ENCODE results near the gene AFAP1. TPM values are rescaled to one million over a fixed set of nuclear protein-coding genes. Genes with fewer than 3 reads are reported as not detected.

Gene AFAP1
- total and polyA plus RNA-seq, 2 experiments from 2014 or later: 10.5 to 31.9 TPM

DNA sequence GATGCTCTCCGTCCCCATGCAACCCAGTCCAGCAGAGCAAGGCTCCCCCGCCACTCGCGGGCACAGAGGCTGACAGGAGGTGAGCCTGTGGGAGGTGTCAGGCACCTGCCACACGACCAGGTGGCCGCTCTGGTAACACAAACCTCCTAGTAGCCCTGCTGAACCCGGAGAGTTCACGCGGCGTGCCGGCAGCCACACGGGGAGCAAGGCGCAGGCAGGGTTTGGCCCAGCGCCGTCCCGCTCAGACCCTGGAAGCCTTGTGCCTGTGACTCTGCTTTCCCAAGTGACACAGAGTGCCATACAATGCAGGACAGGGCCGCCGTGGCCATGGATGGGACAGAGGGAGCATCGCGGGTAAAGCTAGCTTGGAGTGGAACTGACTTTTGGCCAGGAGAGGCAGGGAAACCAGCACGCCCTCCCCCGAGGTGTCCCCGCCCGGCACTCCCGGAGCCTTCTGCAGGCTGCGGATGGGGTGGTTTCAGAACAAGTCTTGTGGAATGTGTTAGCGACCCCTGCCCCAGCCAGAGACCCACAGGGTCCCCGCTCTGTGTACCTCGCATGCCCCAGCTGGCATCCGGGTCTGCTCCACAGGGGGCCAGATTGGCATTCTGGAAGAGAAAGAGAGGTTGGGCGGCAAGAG, 44.7 kb upstream of the AFAP1 start:
- Histone ChIP-seq H3K9me3 (ENCODE audit: low read depth) (no peaks in the 10 kb centered on the region), H3K27me3 (no peaks in the 10 kb centered on the region), H3K4me3 (no peak overlapping the region), H3K36me3 (no peaks in the 10 kb centered on the region), H3K27ac (no peak overlapping the region), H3K4me1 (ENCODE audit: low read depth) (peaks cover 10% of the 10 kb centered on the region)
- DNase-seq (ENCODE audit: low read depth in 1 of 2, low spot score in 1 of 2): no peak
- TF ChIP-seq, protein P1, sequence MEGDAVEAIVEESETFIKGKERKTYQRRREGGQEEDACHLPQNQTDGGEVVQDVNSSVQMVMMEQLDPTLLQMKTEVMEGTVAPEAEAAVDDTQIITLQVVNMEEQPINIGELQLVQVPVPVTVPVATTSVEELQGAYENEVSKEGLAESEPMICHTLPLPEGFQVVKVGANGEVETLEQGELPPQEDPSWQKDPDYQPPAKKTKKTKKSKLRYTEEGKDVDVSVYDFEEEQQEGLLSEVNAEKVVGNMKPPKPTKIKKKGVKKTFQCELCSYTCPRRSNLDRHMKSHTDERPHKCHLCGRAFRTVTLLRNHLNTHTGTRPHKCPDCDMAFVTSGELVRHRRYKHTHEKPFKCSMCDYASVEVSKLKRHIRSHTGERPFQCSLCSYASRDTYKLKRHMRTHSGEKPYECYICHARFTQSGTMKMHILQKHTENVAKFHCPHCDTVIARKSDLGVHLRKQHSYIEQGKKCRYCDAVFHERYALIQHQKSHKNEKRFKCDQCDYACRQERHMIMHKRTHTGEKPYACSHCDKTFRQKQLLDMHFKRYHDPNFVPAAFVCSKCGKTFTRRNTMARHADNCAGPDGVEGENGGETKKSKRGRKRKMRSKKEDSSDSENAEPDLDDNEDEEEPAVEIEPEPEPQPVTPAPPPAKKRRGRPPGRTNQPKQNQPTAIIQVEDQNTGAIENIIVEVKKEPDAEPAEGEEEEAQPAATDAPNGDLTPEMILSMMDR (IDR thresholded peaks at IDR 0.05; ENCODE audit: low read depth, low read length): no peak

- Histone ChIP-seq H3K9me3 (ENCODE audit: low read depth) (no peaks in the 10 kb centered on the region), H3K27me3 (no peaks in the 10 kb centered on the region), H3K4me1 (ENCODE audit: low read depth) (peaks cover 10% of the 10 kb centered on the region), H3K27ac (no peak overlapping the region), H3K36me3 (no peaks in the 10 kb centered on the region), H3K4me3 (no peak overlapping the region)
- DNase-seq (ENCODE audit: low read depth in 1 of 2, low spot score in 1 of 2): no peak
- TF ChIP-seq, protein P1 (IDR thresholded peaks at IDR 0.05; ENCODE audit: low read depth, low read length): no peak
These were observed 43.6 kb upstream of the AFAP1 start for GRCh38 chr4:7983296-7983695.

- Histone ChIP-seq H3K4me3 (no peak overlapping the region), H3K27ac (no peak overlapping the region), H3K4me1 (ENCODE audit: low read depth) (peaks cover 10% of the 10 kb centered on the region), H3K9me3 (ENCODE audit: low read depth) (no peaks in the 10 kb centered on the region), H3K27me3 (no peaks in the 10 kb centered on the region), H3K36me3 (no peaks in the 10 kb centered on the region)
- no peak for DNase-seq (ENCODE audit: low read depth in 1 of 2, low spot score in 1 of 2)
- TF ChIP-seq, protein P1 (IDR thresholded peaks at IDR 0.05; ENCODE audit: low read depth, low read length): no peak
These were observed 42.2 kb upstream of the AFAP1 start for GRCh38 chr4:7981738-7982394.

- Histone ChIP-seq H3K27ac (no peak overlapping the region), H3K9me3 (ENCODE audit: low read depth) (no peaks in the 10 kb centered on the region), H3K4me3 (no peak overlapping the region), H3K36me3 (no peaks in the 10 kb centered on the region), H3K4me1 (ENCODE audit: low read depth) (no peaks in the 10 kb centered on the region), H3K27me3 (no peaks in the 10 kb centered on the region)
- TF ChIP-seq, protein P1 (IDR thresholded peaks at IDR 0.05; ENCODE audit: low read depth, low read length): no peak
- DNase-seq (ENCODE audit: low read depth in 1 of 2, low spot score in 1 of 2): peak in 1 of 2 donors; percentile 16
These were observed 40.4 kb upstream of the AFAP1 start for GRCh38 chr4:7980036-7980435.

DNA sequence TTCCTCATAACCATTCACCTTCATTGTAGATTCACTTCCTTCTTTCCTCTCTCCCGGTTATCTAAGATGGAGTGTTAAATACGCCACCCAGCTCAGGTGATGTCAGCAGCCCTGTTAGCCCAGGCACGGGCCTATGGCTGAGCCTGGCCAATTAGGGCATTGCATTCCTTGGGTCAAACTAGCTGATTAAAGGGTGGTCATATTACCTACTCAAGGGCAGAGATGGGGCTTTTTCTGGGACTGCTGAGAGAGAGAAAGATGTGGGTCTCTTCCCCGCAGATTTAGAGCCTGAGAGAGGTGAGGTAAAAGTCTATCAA, 39.9 kb upstream of the AFAP1 start:
- Histone ChIP-seq H3K9me3 (ENCODE audit: low read depth) (no peaks in the 10 kb centered on the region), H3K4me3 (no peak overlapping the region), H3K27ac (no peak overlapping the region), H3K4me1 (ENCODE audit: low read depth) (no peaks in the 10 kb centered on the region), H3K36me3 (no peaks in the 10 kb centered on the region), H3K27me3 (no peaks in the 10 kb centered on the region)
- DNase-seq (ENCODE audit: low read depth in 1 of 2, low spot score in 1 of 2): no peak
- TF ChIP-seq, protein P1 (IDR thresholded peaks at IDR 0.05; ENCODE audit: low read depth, low read length): no peak

All from cardiac muscle cell (in vitro differentiated cells and primary cell).